Measurements from ENCODE around the gene OR51A2.

DNA sequence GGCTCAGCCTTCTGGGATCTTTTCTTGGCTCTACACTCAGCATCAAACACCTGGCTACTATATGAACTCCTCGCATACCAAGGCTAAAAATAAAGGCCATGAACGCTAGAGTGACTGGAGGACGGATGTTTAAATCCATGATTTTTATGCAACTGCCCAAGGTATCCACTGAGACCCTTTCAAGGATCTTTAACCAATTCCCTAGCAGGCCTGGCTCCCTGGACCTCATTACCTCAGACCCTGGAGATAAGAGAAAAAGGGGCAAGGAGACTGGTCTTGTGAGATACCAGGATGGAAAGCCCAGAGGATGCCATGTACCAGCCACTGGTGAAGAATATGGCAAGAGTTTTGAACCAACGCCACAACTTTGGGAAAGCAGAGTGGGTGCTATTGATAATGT is 36.3 kb downstream of the OR51A2 start, which contains the start of gene OR51G2:
- TF ChIP-seq, protein P1, sequence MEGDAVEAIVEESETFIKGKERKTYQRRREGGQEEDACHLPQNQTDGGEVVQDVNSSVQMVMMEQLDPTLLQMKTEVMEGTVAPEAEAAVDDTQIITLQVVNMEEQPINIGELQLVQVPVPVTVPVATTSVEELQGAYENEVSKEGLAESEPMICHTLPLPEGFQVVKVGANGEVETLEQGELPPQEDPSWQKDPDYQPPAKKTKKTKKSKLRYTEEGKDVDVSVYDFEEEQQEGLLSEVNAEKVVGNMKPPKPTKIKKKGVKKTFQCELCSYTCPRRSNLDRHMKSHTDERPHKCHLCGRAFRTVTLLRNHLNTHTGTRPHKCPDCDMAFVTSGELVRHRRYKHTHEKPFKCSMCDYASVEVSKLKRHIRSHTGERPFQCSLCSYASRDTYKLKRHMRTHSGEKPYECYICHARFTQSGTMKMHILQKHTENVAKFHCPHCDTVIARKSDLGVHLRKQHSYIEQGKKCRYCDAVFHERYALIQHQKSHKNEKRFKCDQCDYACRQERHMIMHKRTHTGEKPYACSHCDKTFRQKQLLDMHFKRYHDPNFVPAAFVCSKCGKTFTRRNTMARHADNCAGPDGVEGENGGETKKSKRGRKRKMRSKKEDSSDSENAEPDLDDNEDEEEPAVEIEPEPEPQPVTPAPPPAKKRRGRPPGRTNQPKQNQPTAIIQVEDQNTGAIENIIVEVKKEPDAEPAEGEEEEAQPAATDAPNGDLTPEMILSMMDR (IDR thresholded peaks at IDR 0.05 in 2 of 3, conservative IDR thresholded peaks at IDR 0.05 in 1 of 3; ENCODE audit: borderline replicate concordance in 1 of 3, insufficient read depth in 1 of 3, low read depth in 2 of 3, low read length in 2 of 3) = no peak
- TF ChIP-seq EZH2 (IDR thresholded peaks at IDR 0.05) = no peak
- TF ChIP-seq POLR2A (IDR thresholded peaks at IDR 0.05; ENCODE audit: borderline replicate concordance, extremely low read depth, insufficient read depth, insufficient read length) = no peak
